Measurements from ENCODE around the gene FAM184B. TPM values are rescaled to one million over a fixed set of nuclear protein-coding genes. Genes with fewer than 3 reads are reported as not detected.

The FAM184B gene
- total RNA-seq, 4 donors from 2014 or later, result not detected

GRCh38 chr4:17636341-17636695 lies 145.1 kb downstream of the FAM184B start:
- H3K4me3 ChIP-seq (replicated peaks in 1 of 3), result no peak overlapping the region
- DNase-seq, result no peak
- no peaks in the 10 kb centered on the region for H3K27me3 ChIP-seq
- TF ChIP-seq POLR2A (IDR thresholded peaks at IDR 0.05), result no peak
- TF ChIP-seq, protein P1, sequence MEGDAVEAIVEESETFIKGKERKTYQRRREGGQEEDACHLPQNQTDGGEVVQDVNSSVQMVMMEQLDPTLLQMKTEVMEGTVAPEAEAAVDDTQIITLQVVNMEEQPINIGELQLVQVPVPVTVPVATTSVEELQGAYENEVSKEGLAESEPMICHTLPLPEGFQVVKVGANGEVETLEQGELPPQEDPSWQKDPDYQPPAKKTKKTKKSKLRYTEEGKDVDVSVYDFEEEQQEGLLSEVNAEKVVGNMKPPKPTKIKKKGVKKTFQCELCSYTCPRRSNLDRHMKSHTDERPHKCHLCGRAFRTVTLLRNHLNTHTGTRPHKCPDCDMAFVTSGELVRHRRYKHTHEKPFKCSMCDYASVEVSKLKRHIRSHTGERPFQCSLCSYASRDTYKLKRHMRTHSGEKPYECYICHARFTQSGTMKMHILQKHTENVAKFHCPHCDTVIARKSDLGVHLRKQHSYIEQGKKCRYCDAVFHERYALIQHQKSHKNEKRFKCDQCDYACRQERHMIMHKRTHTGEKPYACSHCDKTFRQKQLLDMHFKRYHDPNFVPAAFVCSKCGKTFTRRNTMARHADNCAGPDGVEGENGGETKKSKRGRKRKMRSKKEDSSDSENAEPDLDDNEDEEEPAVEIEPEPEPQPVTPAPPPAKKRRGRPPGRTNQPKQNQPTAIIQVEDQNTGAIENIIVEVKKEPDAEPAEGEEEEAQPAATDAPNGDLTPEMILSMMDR (IDR thresholded peaks at IDR 0.05), result no peak
- intact Hi-C loops (cut with DNase I), result no loop called here
- 91 to 92% methylated on average over 12 to 17 of the region's 17 CpGs for WGBS, 2 donors
- no peak overlapping the region for H3K27ac ChIP-seq
- H3K9me3 ChIP-seq, result no peaks in the 10 kb centered on the region
- peaks cover 18 to 24% of the 10 kb centered on the region in 2 donors for H3K36me3 ChIP-seq
- no peaks in the 10 kb centered on the region for H3K4me1 ChIP-seq

GRCh38 chr4:17635056-17635455 lies 146.4 kb downstream of the FAM184B start:
- H3K9me3 ChIP-seq, result no peaks in the 10 kb centered on the region
- no peak overlapping the region for H3K4me3 ChIP-seq (replicated peaks in 1 of 3)
- no peaks in the 10 kb centered on the region for H3K27me3 ChIP-seq
- TF ChIP-seq, protein P1 (IDR thresholded peaks at IDR 0.05), result no peak
- no peak for TF ChIP-seq POLR2A (IDR thresholded peaks at IDR 0.05)
- no peak overlapping the region for H3K27ac ChIP-seq
- H3K4me1 ChIP-seq, result no peaks in the 10 kb centered on the region
- DNase-seq, result no peak
- peaks cover 18 to 27% of the 10 kb centered on the region in 2 donors for H3K36me3 ChIP-seq
- intact Hi-C loops (cut with DNase I), result no loop called here
- 95 to 96% methylated on average over 4 of the region's 4 CpGs for WGBS, 2 donors

DNA sequence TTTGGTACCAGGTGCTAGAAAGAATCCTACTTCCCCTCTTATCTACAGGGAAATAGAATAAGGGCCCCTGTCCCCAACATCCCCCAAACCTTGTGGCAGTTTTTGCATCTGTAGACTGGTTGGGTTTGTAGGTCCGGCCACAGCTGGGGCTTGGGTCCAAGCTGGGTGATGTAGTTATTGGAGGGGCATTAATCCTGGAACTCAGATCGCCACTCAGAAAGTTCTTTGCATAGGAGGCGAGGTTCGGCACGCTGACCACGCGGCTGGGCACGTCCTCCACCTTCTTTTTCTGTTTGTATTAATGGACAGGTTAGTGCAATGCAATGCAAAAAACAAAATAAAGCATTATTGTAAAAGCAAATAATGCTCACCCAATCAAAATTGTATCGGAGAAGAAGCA lies 147.8 kb downstream of the FAM184B start:
- no peak overlapping the region for H3K4me3 ChIP-seq (replicated peaks in 1 of 3)
- TF ChIP-seq POLR2A (IDR thresholded peaks at IDR 0.05), result no peak
- TF ChIP-seq, protein P1 (IDR thresholded peaks at IDR 0.05), result no peak
- no peaks in the 10 kb centered on the region for H3K4me1 ChIP-seq
- no peak overlapping the region for H3K27ac ChIP-seq
- intact Hi-C loops (cut with DNase I), result no loop called here
- H3K36me3 ChIP-seq, result peaks cover 26 to 38% of the 10 kb centered on the region in 2 donors
- WGBS, 2 donors, result 95 to 97% methylated on average over 9 of the region's 9 CpGs
- H3K27me3 ChIP-seq, result no peaks in the 10 kb centered on the region
- DNase-seq, result no peak
- no peaks in the 10 kb centered on the region for H3K9me3 ChIP-seq

GRCh38 chr4:17630228-17630627 lies 151.2 kb downstream of the FAM184B start:
- Histone ChIP-seq H3K4me1 (no peaks in the 10 kb centered on the region), H3K27me3 (no peaks in the 10 kb centered on the region), H3K27ac (no peak overlapping the region), H3K36me3 (peaks cover 56 to 69% of the 10 kb centered on the region in 2 donors), H3K4me3 (replicated peaks in 1 of 3) (no peak overlapping the region), H3K9me3 (no peaks in the 10 kb centered on the region)
- no peak for TF ChIP-seq POLR2A (IDR thresholded peaks at IDR 0.05)
- TF ChIP-seq, protein P1 (IDR thresholded peaks at IDR 0.05), result no peak
- intact Hi-C loops (cut with DNase I), result no loop called here
- DNase-seq, result no peak
- 93 to 95% methylated on average over 4 of the region's 4 CpGs for WGBS, 2 donors

DNA sequence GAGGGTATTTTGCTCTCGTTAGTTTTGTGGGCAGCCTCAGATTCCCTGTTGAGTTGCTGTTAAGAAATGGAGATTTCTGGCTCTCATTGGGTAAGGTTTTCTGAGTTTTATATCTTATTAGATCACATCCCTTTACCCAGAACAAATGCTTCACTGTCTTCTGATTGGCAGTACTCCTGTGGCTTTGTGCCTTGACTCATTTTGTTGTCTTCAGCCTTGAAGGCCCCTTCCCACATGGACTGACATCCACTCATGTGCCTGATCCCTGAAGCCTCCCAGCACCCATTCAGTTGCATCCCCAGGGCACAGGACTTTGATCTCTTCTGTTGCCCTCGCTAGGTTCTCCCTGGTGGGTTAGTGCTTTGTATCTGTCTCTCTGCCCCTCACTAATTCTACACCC lies 156.6 kb downstream of the FAM184B start:
- H3K4me1 ChIP-seq, result no peaks in the 10 kb centered on the region
- no peak for DNase-seq
- WGBS, 2 donors, result 89 to 93% methylated on average over 2 of the region's 2 CpGs
- H3K27ac ChIP-seq, result no peak overlapping the region
- no peak overlapping the region for H3K4me3 ChIP-seq (replicated peaks in 1 of 3)
- peaks cover 79 to 88% of the 10 kb centered on the region in 2 donors for H3K36me3 ChIP-seq
- TF ChIP-seq, protein P1 (IDR thresholded peaks at IDR 0.05), result no peak
- TF ChIP-seq POLR2A (IDR thresholded peaks at IDR 0.05), result no peak
- H3K9me3 ChIP-seq, result no peaks in the 10 kb centered on the region
- intact Hi-C loops (cut with DNase I), result no loop called here
- H3K27me3 ChIP-seq, result no peaks in the 10 kb centered on the region
